HG02938 (cell line): ENCODE results near the gene WFDC5.

Experiments
- ATAC-seq: cut with Tn5 transposase; IDR thresholded peaks from one replicate; pipeline ENCODE4 v1.9.1; 2021; ENCODE audit warnings: mild to moderate bottlenecking, moderate library complexity; ENCODE audit not compliant: unreplicated experiment

Gene WFDC5

DNA sequence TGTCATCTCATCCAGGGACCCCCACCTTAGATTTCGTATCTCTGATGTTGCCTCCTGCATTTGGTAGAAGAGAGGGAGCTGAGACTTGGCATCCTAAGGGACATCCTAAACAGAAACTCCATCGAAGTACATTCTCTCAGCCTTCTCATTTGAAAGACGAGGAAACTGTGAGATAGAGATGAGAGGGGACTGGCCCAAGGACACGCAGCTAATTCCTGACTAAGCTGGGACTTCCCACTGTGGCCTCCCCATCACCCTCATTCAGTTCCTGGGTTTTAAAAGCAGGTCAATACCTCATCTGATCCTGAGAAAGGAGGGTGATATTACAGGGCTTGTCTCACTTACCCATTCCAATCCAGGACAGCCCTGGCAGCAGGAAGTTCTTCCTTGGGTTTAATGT lies 855 bp upstream of the WFDC5 start:
- ATAC-seq = no peak

DNA sequence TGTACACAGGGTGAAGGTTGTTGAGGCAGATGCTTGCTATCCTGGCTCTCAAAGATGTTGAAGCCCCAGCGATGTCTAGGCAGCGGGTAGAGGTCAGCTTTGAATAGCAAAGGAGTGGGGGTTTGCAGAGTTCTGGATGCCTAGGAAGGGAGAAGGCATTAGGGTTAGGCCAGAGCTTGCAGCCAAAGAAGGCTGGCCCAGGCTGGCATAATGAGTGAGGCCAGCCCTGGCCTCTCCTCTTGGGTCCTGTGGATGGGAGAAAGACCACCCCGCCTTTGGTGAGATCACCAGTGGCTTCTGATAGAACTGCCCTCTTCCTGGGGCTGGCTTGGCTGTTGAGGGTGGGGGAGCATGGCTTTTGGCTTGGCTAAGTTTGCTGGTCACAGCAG lies 406 bp upstream of the WFDC5 start:
- ATAC-seq = no peak

DNA sequence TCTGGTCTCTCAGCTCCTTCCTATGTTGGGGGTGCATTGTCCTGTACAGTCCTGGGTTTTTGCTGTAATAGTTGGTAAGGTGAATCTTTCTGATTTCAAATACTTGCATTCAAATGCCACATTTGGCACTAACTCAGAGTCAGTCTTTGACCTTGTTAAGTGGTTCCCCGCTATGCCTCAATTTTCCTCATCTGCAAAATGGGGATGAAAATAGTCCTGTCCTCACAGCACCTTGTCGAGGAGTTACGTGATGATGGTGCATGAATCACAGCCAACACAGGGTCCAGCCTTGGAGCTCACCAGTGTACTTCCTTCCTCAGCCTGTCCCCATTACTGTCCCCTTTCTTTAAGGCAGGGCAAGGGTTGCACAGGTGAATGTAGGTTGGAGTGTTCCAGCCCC lies 1.1 kb downstream of the WFDC5 start:
- ATAC-seq = no peak

DNA sequence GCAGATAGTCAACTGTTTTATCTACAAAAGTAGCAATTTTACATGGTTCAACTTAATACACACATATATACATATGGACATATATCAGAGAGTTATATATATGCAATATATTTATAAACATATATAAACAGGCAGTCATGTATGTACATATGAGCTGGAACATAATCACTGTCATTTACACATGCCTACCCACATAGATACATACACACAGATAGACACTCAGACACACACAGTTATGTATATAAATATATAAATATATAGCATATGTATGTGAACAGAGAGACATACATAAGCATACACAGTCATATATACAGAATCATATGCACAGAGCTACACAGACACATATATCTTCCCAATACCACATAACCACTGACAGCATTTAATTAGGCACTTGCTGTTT lies 2.2 kb downstream of the WFDC5 start:
- no peak for ATAC-seq

DNA sequence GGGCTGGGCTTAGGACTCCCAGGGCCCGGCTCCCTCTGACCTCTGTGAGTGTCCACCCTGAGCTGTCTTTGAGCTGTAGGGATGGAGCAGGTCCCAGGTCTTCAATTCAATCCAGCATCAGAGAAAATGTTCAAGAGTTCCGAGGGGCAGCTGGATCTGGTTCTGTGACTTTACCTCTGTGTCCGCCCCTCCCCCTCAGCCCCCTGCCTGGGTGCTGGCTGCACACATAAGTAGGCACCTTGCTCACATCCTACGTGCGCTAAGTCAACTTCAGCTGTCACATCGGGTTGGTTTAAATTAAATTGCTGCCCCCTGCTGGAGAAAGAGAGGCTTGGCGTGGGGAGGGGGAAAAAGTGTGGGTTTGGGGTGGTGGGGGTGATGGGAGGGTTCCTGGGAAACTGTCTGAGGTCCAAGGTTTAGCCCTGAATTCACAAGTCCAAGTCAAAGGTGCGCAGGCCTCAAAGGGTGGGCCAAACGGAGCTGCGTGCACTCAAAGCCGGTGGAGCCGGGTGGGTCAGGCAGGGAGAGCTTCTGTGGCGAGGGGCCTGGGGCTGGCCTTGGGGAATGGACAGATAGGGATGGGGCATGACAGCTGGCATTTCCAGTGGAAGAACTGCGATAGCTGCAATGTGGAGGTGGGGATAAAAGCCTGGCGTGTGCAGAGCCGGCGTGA lies 3.0 kb downstream of the WFDC5 start:
- no peak for ATAC-seq

DNA sequence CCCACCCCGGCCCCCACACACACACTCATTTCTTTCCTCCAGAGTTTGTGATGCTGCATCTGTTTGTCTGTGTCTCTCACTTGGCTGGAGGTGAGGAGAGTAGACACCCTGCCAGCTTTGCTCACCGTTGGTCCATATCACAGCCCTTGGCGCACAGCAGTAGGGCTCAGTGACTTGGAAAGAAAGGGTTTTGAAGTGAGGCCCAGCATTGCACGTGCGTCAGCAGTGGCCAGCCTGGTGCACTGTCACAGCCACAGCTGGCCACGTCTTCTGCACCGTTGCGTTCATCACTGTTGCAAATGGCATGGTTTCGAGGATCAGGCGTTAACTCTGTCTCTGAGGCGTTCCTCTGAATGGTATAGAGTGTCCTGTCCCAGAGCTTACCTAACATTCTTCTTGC lies 3.7 kb downstream of the WFDC5 start:
- ATAC-seq = no peak

DNA sequence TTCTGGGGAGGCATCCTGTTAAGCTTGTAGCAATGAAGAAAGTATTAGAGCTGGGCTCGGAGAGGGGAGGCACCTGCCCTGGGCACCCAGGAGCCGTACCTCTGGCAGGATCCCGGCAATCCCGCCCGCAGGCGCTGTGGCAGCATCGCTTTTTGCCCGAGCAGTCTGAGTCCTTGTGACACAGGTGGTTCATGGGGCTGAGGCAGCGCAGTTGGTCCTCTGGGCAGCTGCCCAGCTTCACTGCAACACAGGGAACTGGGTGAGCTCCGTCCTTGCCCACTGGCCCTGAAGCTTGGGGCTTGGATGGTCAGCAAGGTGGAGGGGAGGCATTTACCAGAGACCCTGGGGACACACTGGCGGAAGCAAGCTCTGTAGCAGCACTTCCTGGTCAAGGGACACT lies 4.7 kb downstream of the WFDC5 start:
- ATAC-seq = no peak

DNA sequence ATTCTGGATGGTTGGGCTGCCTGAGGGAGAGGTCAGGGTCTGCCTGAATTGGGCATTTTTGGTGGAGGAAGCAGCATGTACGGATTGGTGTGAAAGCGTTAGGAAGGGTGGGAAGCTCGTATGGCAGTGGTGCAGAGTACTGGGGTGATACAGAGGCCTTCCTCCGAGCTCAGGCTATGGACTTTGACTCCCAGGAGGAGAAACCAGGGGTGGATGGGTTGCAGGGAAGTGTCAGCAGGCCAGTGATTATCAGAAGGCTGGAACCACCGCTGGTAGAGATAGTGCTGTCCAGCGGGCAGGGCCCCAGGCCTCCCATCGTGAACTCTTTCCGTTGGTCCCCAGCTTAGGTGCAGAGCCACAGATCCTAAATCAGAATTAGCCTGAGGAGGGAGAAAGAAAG lies 5.3 kb downstream of the WFDC5 start:
- no peak for ATAC-seq

DNA sequence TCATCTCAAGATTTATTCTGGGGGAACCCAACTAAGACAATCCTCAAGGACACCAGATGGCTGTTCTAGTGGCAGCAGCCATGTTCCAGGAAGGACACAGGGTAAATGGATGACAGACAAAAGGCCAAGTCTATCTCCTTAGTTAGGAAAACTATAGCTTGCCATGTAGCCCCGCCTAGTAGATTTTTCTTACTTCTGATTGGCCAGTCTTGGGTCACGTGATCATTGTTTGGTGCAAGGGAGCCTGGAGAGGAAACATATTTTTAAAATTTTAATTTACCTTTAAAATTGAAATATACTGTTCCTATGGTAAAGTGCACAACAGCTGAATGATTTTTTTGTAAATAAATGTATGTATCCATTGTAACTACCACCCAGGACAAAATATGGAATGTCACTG lies 9.7 kb downstream of the WFDC5 start:
- ATAC-seq = no peak

DNA sequence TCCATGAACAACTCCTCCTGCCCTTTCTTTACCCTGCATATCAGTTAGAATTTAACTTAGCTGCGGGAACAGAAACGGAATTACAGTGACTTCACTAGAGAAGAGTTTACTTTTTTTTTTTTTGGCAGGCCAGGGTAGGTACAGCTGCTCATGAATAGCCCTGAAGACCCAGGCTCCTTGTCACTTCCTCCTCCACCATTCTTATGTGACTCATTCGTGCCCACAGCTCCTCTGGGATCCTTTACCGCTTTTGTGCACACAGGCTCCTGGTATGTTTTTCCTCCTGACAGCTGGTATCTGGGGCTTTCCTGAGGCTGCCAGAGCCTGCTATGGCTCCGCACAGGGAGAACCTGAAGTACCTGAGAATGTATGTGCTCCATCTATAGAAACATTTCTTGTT lies 10.2 kb downstream of the WFDC5 start:
- ATAC-seq = no peak

DNA sequence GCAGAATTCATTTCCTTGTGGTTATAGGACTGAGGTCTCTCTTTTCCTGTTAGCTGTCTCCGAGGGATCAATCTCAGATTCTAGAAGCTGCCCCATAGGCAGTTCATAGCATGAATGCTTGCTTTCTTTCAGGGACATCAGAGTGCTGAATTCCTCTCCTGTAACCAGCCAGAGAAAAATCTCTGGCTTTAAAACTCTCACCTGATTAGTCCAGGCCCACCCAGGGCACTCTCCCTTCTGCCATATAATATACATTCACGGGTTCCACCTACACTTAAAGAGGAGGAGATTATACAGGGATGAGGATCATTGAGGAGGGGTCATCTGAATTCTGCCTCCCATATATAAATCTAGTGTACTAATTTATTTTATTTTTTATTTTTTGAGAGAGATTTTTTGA lies 11.9 kb downstream of the WFDC5 start:
- ATAC-seq = no peak

DNA sequence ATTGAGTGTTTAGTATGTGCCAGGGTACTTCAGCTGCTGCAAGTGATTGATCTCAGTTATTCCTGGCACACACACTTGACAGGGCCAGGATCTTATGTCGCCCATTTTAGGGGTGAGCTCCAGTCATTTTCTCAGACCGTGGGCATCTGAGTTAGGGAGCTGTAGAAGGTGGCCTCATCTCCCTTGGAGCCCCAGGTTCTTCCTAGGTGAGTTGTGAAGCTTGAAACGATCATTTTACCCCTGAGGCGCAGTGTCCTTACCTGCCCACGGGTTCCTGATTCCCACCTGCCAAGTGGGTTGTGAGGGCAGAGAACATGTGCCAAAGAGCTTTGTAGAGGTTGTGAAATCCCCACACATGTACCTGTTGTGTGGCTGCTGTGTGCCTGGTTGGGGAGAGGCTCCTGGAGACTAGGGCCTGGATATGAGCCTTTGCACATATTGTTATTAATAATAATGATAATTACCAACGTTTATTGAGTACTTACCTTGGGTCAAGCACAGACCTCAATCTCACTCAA lies 13.6 kb downstream of the WFDC5 start:
- no peak for ATAC-seq

DNA sequence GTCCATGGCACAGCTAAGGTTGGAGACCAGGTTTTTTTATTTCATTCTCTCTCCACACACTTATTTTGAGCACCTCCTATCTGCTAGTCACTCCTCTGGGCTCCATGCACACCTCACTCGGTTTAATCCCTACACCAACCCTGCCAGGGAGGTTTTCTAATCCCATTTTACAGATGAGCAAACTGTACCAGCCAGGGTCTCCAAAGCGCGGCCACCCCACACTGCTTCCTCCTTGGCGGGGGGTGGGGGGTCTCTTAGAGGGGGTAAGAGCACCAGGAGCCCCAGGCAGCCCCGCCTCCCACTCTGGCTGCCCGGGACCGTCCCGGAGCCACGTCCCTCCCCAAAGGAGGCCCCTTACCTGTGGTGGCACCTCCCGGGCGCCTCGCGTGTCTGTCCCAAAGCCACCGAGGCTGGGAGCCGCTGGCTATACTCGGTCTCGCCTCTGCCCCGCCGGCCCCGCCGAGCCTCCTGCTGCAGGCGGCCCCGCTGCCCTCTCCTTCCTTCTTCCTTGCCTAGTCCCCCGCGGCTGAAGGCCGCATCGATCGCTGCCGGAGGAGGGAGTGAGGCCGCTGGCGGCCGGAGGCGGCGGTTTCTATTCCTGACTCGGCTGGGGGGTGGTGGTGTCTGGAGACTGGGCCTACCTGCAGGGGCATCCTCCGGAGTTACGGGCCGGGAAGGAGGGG lies 14.3 kb downstream of the WFDC5 start, which contains the start of gene KCNS1:
Gene KCNS1, minus strand, starts transcription at position 565 of the 683 bp plus-strand sequence. CDS start 1,891 bp downstream, outside the sequence.
- no peak for ATAC-seq

DNA sequence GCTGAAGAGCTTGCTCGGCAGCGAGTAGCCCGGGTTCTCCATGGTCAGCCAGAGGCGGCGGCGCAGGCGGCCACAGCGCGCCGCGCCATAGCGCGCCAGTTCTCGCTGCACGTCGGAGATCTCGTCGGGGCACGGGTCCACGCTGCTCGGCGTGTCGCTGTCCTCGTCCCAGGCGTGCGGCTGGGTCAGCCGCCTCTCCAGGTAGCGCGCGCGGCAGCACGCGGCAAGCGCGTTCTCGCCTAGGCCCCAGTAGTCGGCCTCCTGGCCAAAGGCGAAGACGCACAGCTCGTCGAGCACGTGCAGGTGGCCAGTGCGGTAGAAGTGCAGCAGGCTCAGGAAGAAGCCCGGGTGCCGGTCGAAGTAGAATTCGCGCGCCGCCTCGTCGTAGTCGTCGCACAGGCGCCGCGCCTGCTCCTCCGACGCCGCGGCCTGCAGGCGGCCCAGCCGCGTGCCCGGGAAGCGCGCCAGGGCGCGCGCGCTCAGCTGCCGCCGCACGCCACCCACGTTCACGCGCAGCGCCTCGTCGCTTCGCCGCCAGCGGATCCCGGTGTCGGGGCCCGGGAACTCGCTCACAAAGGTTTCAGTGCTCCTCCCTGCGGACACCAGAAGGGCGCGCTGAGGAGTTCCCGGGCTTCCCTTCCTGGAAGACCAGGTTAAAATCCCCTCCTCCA lies 16.7 kb downstream of the WFDC5 start:
- ATAC-seq = no peak

DNA sequence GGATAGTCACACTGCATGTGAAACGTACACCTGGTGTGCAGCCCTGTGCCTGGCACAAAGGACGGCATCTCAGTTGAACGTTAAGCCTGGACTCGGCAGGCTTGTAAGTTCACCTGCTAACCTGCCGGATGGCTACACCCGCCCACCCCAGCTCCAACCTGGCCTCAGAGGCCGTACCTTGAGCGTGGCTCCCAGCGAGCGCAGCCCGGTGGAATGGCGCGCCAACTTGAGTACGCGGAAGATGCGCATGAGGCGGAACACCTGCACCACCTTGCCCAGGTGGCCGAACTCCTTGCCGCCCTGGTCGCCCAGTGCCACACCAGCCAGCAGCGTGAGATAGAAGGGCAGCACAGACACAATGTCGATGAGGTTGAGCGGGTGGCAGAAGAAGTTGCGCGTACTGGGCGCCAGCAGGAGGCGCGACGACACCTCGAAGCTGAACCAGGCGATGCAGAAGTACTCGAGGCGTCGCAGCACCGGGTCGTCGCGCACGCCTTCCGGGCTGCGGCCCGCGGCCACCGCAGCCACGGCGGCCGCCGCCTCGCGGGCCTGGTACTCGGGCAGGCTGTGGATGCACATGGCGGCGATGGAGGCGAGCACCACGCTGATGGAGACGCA lies 17.4 kb downstream of the WFDC5 start:
- ATAC-seq = no peak

DNA sequence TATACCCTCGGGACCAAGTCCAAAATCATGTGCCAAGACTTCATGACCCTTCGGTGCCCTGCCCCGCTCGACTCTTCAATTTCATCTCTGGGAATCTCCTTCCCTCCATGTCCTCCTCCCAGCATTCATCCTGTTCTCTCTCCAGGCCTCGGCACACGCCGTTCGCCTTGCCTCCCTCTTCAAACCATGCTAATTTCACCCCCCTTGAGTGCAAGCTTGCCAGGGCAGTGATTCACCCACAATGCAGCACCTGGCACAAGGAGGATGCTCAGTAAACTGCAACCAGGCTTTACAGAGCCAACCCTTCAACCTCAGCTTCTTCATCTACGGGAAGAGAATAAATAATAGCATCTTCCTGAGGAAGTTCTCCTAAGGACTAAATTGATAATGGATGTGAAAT lies 18.2 kb downstream of the WFDC5 start:
- no peak for ATAC-seq

DNA sequence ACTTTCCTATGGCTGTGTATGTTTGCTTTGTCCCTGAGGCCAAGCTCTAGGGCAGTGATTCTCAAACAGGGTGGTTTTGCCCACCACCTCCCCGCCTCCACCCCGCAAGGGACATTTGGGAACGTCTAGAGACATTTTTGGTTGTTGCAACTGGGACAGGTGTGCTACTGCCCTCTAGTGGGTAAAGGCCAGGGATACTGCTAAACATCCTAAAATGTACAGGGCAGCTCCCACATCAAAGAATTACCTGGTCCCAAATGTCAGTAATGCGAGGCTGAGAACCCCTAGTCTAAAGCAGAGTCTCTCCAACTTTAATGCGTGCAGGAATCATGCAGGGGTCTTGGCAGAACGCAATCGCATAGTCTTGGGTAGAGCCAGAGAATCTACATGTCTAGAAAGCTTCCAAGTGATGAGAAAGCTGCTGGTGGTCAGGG lies 19.2 kb downstream of the WFDC5 start:
- no peak for ATAC-seq

DNA sequence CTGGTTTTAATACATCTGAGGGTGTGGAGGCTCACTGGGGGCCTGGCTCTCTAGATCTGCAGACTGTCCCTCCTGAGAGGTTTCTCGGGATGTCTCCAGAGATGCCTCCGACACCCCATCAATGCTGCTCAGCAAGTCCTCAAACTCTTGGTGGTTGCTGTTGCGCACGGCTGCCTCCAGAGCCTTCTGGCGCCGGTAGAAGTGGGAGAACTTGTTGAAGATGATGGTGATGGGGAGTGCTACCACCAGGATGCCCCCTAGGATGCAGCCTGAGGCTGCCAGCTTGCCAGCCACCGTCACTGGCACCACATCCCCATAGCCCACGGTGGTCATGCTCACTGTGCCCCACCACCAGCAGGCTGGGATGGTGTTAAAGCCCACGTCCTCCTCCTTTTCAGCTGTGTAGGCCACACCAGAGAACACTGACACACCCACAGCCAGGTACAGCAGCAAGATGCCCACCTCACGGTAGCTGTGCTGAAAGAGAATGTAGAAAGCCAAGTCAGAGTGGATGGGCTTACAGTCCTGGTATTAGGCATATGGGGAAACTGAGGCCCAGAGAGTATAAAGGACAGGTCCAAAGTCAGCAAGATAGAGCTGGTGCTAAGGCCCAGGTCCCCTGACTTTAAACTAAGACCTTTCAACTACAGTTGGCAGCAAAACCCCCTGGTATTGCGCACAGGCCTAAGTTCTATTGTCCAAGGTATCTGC lies 20.0 kb downstream of the WFDC5 start:
- no peak for ATAC-seq

DNA sequence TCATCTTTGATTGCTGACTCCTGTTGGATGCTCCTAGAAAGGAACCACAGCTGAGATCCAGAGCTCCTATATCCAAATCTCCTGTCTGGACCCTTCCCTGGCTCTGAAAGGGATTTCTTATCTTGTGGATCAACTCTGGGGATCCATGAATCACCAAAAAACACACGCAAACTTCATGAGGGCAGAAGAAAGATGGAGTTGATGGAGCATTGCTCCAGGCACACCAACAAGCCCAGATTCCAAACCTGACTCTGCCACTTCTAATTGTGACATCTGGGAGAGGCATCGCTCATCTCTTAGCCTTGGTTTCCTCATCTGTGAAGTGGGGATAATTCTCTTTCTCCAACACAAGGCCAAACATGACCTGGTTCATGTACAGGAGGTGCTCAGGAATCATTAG lies 20.8 kb downstream of the WFDC5 start:
- no peak for ATAC-seq

DNA sequence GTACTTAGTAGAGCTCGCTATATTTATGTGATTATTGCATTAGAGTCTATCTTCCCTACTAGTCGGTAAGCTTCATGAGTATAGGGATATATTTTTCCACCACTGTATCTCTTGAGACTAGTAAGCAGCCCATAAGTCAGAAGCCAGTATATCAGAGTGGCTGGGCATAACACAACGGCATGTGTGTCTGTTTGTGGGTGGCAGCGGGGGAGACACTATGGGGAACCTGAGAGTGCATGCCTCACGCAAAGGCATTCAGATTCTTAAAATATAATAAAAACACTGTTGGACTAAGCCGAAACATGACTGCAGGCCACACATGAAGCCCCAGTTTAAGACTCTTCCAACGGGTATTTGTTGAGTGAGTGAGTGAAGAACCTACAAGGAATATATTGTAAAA lies 22.1 kb downstream of the WFDC5 start:
- ATAC-seq = no peak

DNA sequence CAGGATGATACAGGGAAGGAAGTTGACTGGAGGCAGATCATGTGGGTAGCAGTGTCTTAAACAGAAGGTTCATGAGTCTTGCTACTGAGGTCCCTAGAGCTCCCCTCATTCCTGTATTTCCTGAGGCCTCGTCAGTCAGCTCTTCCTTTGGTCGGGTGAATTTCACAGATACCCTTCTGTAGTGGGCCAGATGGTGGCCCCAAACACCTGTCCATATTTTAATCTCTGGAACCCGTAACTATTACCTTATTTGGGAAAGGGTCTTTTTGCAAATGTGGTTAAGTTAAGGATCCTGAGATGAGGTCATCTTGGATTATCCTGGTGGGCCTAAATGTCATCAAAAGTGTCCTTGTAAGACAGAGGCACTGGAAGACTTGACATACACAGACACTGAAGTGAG lies 23.6 kb downstream of the WFDC5 start:
- no peak for ATAC-seq
